DMS53 (cell line): ENCODE measurements around the gene PDLIM1.

ENCODE experiments used
- DNase-seq: peaks from one replicate; lab custom pipeline; 2025; lab: John Stamatoyannopoulos, UW

PDLIM1 gene

DNA sequence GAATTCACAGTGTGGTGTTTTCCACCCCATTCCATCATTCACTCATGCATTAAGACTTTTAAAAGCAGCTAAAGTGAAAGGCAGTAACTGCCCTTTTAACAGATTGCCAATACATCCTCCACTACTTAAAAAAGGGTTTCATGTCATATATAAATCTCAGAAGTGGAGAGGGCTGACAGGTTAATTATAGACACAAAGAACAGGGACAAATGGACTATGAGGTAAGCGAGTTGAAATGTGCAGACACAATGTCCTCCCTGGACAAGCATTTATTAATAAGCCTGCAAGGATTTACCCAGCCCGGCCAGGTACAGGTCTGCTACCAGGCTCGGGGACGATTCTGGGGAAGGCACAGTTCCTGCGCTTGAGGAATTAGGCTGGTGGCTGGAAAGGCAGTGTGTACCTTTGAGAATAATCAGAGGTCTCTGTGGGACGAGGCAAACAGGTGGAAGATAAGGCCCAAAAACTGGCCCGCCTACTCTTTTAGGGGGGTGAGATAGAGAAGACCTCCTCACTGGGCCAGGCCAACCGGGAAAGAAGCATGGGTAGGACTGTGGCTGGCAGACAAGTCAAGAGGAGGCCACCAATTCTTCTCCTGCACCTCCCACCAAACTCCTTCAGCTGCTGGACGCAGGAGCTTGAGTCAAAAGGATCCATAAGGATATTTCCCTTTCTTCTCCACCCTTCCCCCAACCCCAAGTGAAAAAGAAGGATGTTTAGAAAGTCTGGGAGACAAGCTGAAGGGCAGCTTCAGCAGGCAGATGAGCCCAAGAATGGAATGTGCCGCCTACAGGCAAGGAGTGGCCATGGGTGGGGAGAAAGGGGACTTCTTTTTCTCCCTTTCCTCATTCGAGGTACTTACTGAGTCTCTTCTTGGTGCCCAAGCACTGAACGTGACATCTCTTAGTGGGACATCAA, 1.5 kb downstream of the PDLIM1 start:
- DNase-seq: peak; percentile 12

DNA sequence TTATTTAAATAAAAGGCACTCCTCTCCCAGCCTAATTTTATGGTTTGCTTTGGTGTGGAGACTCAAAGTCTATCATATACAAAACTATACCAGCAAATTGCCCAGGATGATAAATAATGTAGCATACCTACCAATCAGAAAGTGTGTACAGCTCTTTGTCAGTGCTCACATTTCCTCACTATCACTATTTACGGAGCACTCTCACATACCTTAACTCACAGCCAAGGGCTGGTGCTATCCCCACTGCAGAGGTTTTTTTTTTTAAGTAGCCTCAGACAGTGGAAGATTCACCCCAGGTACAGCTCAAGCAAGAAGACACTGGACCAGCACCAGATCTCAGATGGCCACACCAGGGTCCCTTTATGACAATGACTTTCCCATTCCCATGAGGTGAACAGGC, 2.5 kb downstream of the PDLIM1 start:
- no peak for DNase-seq

GRCh38 chr10:95287281-95287680, 3.5 kb downstream of the PDLIM1 start:
- no peak for DNase-seq

GRCh38 chr10:95286707-95287106, 4.1 kb downstream of the PDLIM1 start:
- DNase-seq: no peak

DNA sequence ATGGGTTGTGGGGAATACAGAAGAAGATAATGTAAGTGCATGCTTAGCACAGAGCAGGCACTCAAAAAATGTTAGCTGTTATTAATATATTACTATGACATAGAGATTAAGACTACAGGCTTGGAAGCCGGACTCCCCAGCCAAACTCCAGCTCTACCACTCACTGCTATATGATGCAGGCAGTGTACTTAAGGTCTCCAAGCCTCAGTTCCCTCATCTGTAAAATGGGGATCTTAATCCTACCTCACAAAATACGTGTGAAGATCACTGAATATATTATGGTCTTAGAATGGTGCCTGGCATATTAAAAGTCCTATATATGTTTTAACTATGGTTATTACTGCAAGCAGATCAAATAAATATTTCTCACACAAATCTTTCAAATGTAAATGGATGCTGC, 5.2 kb downstream of the PDLIM1 start:
- DNase-seq: no peak

GRCh38 chr10:95284807-95285206, 6.0 kb downstream of the PDLIM1 start:
- DNase-seq: no peak

GRCh38 chr10:95282107-95282506, 8.7 kb downstream of the PDLIM1 start:
- DNase-seq: no peak

- DNase-seq: no peak
These were observed 9.6 kb downstream of the PDLIM1 start for GRCh38 chr10:95281206-95281605.

DNA sequence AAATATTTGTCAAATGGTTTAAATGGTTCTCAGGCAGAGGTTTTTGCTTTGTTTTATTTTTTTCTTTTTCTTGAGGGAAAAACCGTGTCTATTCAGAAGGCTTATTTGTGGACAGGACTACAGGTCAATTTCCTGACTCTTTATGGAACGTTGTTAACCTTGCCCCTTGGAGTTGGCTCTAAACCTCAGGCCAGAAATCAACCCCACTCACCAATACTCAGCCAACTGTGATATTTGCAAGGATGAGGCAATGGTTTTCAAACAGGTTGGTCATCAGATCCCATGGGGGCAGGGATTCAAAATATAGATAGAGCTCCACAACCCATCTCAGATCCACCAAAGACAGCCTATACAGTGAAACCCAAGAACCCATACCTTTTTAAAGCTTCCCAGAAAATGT, 10.2 kb downstream of the PDLIM1 start:
- DNase-seq: no peak

- DNase-seq: no peak
These were observed 11.6 kb downstream of the PDLIM1 start for GRCh38 chr10:95279042-95279820.

- DNase-seq: no peak
These were observed 12.5 kb downstream of the PDLIM1 start for GRCh38 chr10:95278061-95278988.

DNA sequence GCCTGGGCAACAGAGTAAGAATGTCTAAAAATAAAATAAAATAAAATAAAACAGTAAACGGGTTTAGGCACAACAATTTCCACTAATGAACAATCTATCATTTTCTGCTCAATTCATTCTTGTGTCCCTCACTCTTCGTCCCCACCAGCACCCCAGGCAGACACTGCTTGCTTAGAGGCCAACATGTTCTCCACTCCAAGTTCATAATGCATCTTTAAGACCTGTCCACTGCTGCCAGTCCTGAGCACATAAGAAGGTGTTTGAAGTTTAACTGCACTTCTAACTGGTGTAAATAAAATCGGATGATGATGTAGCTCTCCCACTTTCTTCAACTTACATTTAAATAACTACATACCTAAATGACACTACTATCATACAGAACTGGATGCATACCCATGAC, 13.2 kb downstream of the PDLIM1 start:
- no peak for DNase-seq

DNA sequence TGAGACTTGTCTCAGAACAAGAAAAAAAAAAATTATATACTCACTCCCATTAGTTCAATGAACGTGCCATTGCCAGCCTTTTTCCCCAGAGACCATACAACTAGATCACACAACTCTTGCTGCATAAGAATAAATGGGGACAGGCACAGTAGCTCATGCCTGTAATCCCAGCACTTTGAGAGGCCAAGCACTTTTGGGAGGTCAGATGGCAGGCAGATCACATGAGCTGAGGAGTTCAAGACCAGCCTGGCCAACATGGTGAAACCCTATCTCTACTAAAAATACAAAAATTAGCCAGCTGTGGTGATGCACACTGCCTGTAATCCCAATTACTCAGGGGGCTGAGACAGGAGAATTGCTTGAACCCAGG, 13.6 kb downstream of the PDLIM1 start:
- DNase-seq: no peak

DNA sequence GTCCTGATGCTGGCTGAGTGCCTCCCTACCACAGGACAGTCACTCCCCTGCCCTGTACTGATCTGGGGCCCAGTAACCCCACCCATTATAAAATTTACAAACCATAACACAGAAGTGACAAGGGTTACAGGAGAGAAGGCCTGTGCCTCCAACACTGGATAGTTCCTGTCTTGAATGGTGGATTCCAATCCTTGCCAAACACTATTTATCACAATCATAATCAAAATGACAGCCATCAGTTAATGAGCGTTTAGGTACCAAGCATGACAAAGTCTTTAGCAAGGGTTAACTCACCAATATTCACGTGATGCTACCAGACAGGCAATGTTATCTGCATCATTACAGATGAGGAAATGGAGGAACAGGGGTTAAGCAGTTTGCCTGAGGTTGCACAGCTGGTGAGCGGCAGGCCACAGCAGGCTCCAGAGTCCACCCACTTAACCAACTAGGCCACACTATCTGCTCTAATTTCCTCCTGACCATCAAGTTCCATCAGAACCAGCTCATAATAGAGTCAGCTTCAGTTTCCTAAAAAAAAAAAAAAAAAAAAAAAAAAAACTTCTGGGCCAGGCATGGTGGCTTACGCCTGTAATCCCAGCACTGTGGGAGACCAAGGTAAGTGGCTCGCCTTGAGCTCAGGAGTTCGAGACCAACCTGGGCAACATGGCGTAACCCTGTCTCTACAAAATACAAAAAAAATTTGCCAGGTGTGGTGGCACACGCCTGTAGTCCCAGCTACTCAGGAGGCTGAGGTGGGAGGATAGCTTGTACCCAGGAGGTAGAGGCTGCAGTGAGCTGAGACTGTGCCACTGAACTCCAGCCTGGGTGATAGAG, 14.2 kb downstream of the PDLIM1 start:
- no peak for DNase-seq

DNA sequence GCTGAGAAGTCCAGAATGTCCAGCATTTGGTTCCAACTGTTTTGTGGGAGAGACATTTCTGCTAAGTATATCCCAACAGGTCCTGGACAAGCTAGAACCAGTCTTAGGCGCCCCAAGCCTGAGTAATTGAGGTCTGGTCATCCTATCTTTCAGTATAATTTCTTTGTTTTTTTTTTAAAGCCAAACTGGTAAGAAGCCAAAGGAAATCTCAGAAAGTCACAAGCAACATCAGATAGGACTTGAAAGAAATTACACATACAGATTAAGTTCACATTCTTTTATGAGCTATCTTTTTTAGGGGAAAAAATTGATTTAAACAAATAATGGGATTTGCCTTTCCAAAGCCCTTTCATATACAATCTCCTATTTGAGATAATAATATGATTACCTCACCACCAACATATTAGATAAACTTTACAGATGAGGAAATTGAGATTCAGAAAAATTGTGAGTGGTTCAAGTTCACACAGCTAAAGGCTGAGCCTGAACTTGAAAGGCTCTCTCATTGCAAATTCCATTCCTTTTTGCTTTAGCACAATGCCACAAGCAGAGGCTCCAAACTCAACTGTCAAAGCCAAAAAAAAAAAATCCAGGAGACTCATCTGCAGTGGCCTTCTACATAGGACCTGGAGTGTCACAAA, 15.0 kb downstream of the PDLIM1 start:
- DNase-seq: no peak

- DNase-seq: peak; percentile 76
These were observed 17.1 kb downstream of the PDLIM1 start for GRCh38 chr10:95273393-95274312.

- no peak for DNase-seq
These were observed 22.4 kb downstream of the PDLIM1 start for GRCh38 chr10:95268438-95268837.

DNA sequence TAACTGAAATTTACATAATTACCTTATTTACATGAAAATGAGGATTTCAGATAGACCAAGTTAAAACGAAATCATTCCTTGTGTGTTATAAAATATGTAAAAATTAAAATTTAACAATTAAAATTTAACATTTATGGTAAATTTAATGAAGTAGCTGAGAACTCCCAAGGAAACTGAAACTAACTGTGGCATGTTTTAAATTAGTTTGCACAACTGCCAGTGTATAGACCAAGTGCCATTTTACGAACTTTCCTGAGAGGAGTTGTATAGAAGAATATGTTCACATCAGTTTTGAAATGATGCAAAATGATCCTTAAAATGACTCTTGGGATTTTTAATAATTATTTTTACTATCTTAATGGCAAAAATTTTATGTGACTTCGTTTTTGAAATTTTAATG, 23.6 kb downstream of the PDLIM1 start:
- DNase-seq: no peak

DNA sequence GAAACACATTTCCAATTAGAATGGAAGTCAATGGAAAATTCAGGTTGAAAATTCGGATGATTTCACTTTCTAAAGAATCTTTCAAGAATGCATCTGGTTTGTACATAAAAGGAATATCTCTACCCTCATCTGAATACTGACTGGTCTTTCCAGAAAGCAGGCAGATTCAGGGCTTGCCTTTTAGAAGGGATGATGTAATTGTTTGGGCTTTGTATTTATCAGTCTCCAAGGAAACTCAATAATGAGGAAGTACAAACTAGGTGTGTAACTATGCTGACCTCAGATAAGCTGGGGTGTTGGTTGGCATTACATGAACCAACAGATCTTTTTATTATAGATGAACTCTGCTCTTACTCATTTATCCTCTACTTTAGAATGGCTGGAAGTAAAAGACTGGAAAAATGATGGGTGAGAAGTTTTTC, 24.1 kb downstream of the PDLIM1 start:
- DNase-seq: peak; percentile 95

- DNase-seq: no peak
These were observed 25.2 kb downstream of the PDLIM1 start for GRCh38 chr10:95265572-95265971.
